Pancreas (tissue), 10 donors: ENCODE results near the gene SNAP25. TPM values are rescaled to one million over a fixed set of nuclear protein-coding genes. Genes with fewer than 3 reads are reported as not detected.

Experiments
- ATAC-seq, 4 donors: fragments of 200-7000 bp; cut with Tn5 transposase; one replicate each; pipeline versions ENCODE4 v1.8.0 to v1.9.1; 2020; ENCODE audit warnings: mild to moderate bottlenecking in 4 of 4, moderate library complexity in 4 of 4
- DNase-seq, 6 donors: peaks; one replicate each; pipeline ENCODE4 v3.0.0-alpha.2; 2020
- FAIRE-seq: peaks from 2 replicates; lab custom pipeline; 2012; peaks lifted over from hg19 to GRCh38; lab: Jason Lieb, UNC
- H3K27ac ChIP-seq, 4 donors: fragments of 200-600 bp; sonication (generic); 1 replicate in 3 of 4; 2 replicates in 1 of 4; pipeline versions ENCODE4 v1.5.0 to v1.8.0; 2020
- H3K27me3 ChIP-seq, 4 donors: fragments of 200-600 bp; one replicate each; pipeline ENCODE4 v1.8.0; 2021
- H3K36me3 ChIP-seq, 3 donors: fragments of 200-600 bp; sonication (generic) in 1 of 3; one replicate each; pipeline versions ENCODE4 v1.5.0 to v1.8.0; 2020 to 2021
- H3K4me1 ChIP-seq, 3 donors: fragments of 200-600 bp; one replicate each; pipeline ENCODE4 v1.8.0; 2021
- H3K4me3 ChIP-seq, 4 donors: fragments of 200-600 bp; sonication (generic) in 2 of 4; one replicate each; pipeline versions ENCODE4 v1.5.0 to v1.8.0; 2020 to 2021
- H3K9me3 ChIP-seq, 4 donors: fragments of 200-600 bp; one replicate each; pipeline ENCODE4 v1.8.0; 2021
- WGBS, 2 donors: extraction: QIAGEN DNeasy Blood & Tissue Kit; methylation state at CpG; one replicate each; pipeline ENCODE4 v1.1.7; 2013; 5-methylcytosine and 5-hydroxymethylcytosine counted together
- intact Hi-C, 3 donors: fragments of 100-400 bp; cut with DNase I; formaldehyde crosslinking; loops; one replicate each; pipeline versions ENCODE4 v1.11.1 to v1.14.2; 2022
- polyA plus RNA-seq, 2 donors: library from polyadenylated mRNA; stranded (reverse); fragments of 200-250 nt; gene quantifications; one replicate each; pipeline ENCODE4 v1.2.3, GENCODE V29; 2013
- total RNA-seq, 6 donors: library from RNA; stranded (reverse); fragmentation: NEBNext Ultra II Directional in 4 of 6; extraction: Animal tissue kit (Norgen Biotek cat#: 25700) in 4 of 6; gene quantifications; one replicate each; pipeline versions ENCODE4 v1.2.1 to v1.2.4, GENCODE V29; 2021 to 2023
- TF ChIP-seq, protein P1 (sequence below), 4 donors: fragments of 200-600 bp; sonication (generic) in 3 of 4; IDR thresholded peaks; one replicate each; pipeline versions ENCODE4 v1.5.0 to v1.8.0; 2021; ENCODE audit warnings: antibody characterized with exemption in 4 of 4
- donor health status: healthy with polysubstance abuse.
- donor health status: DM: no; HTN: no; CAD: no; lungs with moderate emphysema.
- donor health status: DM: no; HTN: no; CAD: no.
- donor health status: control.
- donor health status: control.
- donor health status: Bipolar disorder and iron deficiency.
- donor health status: DM: yes; HTN: yes; CAD: no.
- donor health status: DM: no; HTN: no; CAD: no.
- donor health status: DM: no; HTN: no; CAD: no.
- donor health status: DM: yes; HTN: yes; CAD: no.

Gene SNAP25
- total and polyA plus RNA-seq, 8 donors = 0.95 to 50.3 (median 4.5) TPM

DNA sequence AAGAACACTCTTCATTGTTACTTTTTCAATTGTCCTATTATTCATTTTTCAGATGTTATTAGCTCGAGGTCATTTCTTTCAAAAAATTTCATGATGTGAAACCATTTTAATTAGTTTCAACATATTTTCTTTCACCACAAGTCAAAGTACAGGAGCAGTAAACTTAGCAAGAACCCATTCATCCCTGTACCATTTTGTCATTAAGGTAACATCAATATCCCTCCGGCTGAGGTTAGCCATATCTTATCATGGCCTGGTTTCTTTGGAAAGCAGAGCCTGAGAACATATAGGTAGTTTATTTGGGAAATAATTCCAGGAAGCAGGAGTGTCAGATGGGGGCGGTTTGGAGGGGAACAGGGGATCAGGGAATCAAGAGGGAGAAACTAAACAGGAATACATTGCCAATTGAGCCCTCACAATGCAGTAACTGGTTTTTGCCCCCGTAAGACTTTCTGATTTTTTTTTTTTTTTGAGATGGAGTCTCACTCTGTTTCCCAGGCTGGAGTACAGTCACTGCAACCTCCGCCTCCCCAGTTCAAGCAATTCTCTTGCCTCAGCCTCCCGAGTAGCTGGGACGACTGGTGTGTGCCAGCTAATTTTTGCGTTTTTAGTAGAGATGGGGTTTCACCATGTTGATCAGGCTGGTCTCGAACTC, 131.7 kb downstream of the SNAP25 start:
- H3K27me3 ChIP-seq = no peaks in the 10 kb centered on the region
- no peaks in the 10 kb centered on the region for H3K9me3 ChIP-seq
- H3K4me3 ChIP-seq = no peak overlapping the region
- no peaks in the 10 kb centered on the region for H3K36me3 ChIP-seq
- TF ChIP-seq, protein P1, sequence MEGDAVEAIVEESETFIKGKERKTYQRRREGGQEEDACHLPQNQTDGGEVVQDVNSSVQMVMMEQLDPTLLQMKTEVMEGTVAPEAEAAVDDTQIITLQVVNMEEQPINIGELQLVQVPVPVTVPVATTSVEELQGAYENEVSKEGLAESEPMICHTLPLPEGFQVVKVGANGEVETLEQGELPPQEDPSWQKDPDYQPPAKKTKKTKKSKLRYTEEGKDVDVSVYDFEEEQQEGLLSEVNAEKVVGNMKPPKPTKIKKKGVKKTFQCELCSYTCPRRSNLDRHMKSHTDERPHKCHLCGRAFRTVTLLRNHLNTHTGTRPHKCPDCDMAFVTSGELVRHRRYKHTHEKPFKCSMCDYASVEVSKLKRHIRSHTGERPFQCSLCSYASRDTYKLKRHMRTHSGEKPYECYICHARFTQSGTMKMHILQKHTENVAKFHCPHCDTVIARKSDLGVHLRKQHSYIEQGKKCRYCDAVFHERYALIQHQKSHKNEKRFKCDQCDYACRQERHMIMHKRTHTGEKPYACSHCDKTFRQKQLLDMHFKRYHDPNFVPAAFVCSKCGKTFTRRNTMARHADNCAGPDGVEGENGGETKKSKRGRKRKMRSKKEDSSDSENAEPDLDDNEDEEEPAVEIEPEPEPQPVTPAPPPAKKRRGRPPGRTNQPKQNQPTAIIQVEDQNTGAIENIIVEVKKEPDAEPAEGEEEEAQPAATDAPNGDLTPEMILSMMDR (IDR thresholded peaks at IDR 0.05) = no peak
- no peak overlapping the region for H3K27ac ChIP-seq
- ATAC-seq = no peak
- intact Hi-C loops = no loop called here
- 86 to 89% methylated on average over 9 of the region's 9 CpGs for WGBS, 2 donors
- H3K4me1 ChIP-seq = peaks cover 0 to 2% (median 0%) of the 10 kb centered on the region in 3 donors
- FAIRE-seq = no peak
- DNase-seq = no peak

DNA sequence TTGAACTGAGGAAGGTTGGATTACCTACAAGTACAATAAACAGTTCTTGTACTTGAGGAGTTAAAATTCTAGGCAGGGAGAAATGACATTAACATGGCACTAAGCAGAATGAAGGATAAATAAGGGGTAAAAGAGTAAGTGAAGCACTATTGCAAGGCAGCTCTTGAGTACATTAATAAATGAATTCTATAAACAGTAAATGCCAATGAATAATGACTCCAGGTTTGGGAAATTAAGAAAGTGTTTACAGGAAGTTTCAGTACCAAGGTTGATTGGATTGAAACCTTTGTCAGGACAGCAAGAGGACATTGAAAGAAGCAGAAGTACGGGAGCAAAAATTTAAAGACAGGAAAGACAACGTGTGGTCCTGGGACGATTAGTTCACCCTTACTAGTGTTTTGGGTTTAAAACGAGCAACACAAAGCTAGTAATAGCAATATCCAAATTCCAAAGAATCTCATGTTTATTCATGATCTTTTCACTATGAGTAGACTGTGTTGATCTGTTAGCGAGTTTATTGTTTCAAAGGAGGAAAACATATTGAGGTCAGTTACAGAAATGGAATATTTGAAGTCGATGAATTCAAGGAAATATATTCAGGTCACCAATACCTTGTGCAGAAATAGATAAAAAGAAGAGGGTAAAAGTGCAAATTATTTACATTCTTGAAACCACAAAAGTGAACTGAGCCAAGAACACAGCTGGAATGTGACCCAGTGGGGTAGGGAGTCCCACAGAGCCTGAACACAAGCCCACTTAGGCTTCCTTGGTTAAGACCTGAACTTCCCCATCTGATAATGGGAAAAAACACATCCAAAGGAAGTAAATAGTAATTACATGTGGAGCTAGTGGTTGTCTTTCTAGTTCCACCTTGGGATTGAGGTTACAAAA, 134.5 kb downstream of the SNAP25 start:
- Histone ChIP-seq H3K4me1 (no peaks in the 10 kb centered on the region), H3K27ac (peak overlapping the region in 2 of 4 donors; percentile 32 to 34), H3K27me3 (no peaks in the 10 kb centered on the region), H3K36me3 (no peaks in the 10 kb centered on the region), H3K4me3 (no peak overlapping the region), H3K9me3 (no peaks in the 10 kb centered on the region)
- ATAC-seq (peak in 2 of 4 donors; percentile 28 to 50), DNase-seq (no peak), FAIRE-seq (no peak)
- TF ChIP-seq, protein P1 (IDR thresholded peaks at IDR 0.05) = no peak
- intact Hi-C loops = no loop called here
- 24 to 42% methylated on average over 6 of the region's 6 CpGs for WGBS, 2 donors

DNA sequence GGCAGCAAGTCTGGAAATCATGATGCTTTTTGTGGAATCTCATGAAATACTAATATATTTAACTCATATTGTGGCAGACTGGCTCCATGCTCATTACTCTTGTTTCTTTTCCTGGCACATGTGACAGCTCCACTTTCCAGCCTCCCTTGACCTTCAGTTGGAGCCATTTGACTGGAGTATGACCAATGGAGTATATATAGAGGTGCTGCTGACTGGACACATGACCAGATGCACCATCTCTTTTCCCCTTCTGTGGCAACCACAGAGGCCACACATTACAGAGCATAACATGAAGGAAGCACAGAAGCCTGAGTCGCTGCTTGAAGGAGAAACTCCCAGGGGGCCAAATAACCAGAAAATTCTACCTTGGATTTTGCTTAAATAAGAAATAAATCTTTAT, 138.0 kb downstream of the SNAP25 start:
- intact Hi-C loops = no loop called here
- ATAC-seq (no peak), FAIRE-seq (no peak), DNase-seq (no peak)
- 92 to 96% methylated on average over 1 of the region's 1 CpG for WGBS, 2 donors
- Histone ChIP-seq H3K4me1 (no peaks in the 10 kb centered on the region), H3K36me3 (no peaks in the 10 kb centered on the region), H3K9me3 (no peaks in the 10 kb centered on the region), H3K27me3 (no peaks in the 10 kb centered on the region), H3K4me3 (no peak overlapping the region), H3K27ac (no peak overlapping the region)
- TF ChIP-seq, protein P1 (IDR thresholded peaks at IDR 0.05) = no peak

Other genes starting within 250 kb of the SNAP25 start
- gene ANKEF1, start 183.8 kb upstream of the SNAP25 start, total RNA-seq = 10 to 100 TPM in 1 of 6 donors, 1 to 10 TPM in 5; 4.2 to 10.0 (median 7.1) TPM
- gene ANKEF1, start 183.8 kb upstream of the SNAP25 start, polyA plus RNA-seq = 1 to 10 TPM; 1.7 to 3.1 TPM
- 10 to 100 TPM in 1 of 6 donors, 1 to 10 TPM in 5; 5.3 to 12.1 (median 7.3) TPM for gene MKKS, start 215.4 kb downstream of the SNAP25 start, total RNA-seq
- gene MKKS, start 215.4 kb downstream of the SNAP25 start, polyA plus RNA-seq = 10 to 100 TPM in 1 of 2 donors, 1 to 10 TPM in 1; 7.5 to 15.3 TPM
- gene SLX4IP, start 216.5 kb downstream of the SNAP25 start, total RNA-seq = 1 to 10 TPM; 2.5 to 6.4 (median 3.2) TPM
- 1 to 10 TPM; 2.7 TPM for gene SLX4IP, start 216.5 kb downstream of the SNAP25 start, polyA plus RNA-seq